Measurements from ENCODE around the gene FARSB.
"Not testable (repeated sequence)": the region's sequence is repeated elsewhere in the genome, so short reads cannot be mapped to it uniquely, and the experiment has no call there.

FARSB gene

DNA sequence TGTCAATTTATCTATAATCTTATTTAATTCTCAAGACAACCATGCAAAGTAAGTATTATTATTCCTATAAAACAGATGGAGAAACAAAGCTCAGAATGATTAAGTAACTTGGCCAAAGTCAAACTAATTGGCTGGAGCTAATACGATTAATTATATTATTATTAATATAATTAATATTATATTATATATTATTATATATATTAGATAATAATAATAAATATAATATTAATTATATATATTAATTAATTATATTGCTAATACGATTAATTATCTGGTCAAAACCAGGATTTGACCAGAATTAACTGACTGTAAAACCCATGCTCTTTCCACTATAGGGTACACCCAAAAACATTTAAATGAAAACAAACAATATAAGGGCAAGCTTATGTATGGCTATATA lies 52.4 kb downstream of the FARSB start:
- DNase-seq = no peak

DNA sequence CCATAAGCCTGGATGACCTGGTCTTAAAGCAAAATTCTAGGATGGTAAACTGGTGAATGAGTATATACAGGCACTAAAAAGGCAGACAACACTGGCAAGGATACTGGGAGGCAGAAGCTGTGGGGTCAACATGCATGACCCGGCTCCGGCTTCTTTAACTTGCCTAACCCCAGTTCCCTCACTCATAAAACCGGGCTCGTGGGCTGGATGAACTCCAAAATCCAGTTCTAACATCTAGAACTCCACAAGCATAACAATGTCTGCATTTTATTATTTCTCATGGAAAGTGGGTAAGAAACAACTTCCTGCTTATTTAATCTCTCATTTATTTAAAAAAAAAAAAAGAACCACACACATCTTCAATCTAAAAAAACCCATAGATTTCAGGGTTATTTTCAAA lies 57.3 kb downstream of the FARSB start:
- DNase-seq = no peak

GRCh38 chr2:222595581-222595980 lies 60.3 kb downstream of the FARSB start:
- DNase-seq = no peak

DNA sequence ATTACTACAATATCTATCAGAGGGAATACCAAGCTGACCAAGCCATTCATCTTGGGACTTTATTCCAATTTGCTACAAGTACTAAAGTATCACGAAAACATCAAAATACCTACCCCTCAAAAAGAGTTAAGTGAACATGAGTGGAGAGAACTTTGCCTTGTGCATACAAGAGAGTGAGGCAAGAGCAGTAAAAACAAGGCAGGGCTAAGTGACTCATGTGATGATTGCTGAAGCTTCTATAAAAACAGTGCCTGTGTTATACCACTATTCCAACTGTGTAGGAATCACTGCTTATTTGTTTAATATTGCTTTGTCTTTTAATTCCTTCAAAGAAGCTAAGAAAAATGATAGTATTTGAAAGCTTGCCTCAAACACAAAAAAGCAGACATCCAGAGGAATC lies 61.2 kb downstream of the FARSB start:
- no peak for DNase-seq

- no peak for DNase-seq
Measured at GRCh38 chr2:222592176-222592575, 63.7 kb downstream of the FARSB start.

DNA sequence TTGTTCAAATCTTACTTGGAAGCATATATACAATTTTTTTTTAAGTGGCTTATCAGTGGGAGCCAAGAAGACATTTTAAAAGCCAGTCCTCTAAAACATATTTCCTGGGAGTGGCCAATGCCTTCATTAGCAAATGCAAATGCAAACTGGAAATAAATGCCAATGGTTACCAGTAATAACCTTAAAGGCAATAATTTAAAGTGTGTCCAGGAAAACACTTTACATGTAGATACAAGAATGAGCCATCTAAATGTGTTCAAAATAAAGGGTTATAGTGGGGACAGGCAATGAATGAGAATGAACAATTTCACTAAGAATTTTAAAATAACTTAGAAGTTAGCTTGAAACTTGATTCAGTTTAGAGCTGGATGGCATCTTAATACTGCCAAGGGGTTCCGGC lies 64.2 kb downstream of the FARSB start:
- DNase-seq = no peak

- DNase-seq = not testable (repeated sequence)
Measured at GRCh38 chr2:222584589-222584988, 71.3 kb downstream of the FARSB start.

DNA sequence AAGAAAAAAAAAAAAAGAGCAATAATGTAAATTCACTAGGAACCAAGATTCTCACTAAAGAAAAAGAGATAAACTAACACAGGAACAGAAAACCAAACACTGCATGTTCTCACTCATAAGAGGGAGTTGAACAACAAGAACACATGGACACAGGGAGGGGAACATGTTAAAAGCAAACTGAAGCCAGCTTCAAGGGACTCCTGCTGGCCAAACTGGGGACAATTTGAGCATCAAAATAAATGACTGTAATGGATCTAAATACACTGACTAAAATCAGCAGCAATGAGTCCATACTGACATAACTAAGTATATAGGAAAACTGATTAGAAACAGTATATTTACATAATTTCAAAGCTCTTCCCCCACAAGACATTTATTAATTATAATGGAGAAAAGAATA lies 73.0 kb downstream of the FARSB start:
- DNase-seq = no peak

GRCh38 chr2:222577341-222577740 lies 78.6 kb downstream of the FARSB start:
- DNase-seq = no peak

- no peak for DNase-seq
Measured at GRCh38 chr2:222576171-222577081, 79.5 kb downstream of the FARSB start.

GRCh38 chr2:222575618-222576017 lies 80.3 kb downstream of the FARSB start:
- no peak for DNase-seq

GRCh38 chr2:222572751-222573174 lies 83.1 kb downstream of the FARSB start:
- DNase-seq = no peak

DNA sequence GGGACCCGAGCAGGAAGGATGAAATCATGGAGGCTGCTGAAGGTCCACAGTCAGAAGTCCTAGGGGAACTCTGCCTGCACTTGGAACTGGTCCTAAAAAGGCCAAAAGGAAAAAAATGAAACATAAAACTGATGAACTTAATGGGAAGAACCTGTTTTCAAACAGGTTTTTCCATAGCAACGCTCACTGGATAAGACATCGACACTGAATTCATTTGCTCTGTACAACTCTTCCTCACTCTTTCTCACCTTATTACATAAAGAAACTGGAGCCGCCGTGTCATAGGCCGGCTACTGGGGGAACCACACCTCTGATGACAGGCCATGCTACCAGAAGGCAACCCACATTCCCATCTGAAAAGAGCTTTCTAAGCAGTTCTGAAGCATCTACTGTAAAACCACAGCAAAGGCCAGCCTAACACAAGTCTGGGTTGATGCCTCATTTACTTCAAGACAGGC lies 83.6 kb downstream of the FARSB start:
- peak; percentile 74 for DNase-seq

GRCh38 chr2:222569826-222570225 lies 86.1 kb downstream of the FARSB start:
- no peak for DNase-seq

- DNase-seq = peak; percentile 49
Measured at GRCh38 chr2:222568865-222569264, 87.0 kb downstream of the FARSB start.

DNA sequence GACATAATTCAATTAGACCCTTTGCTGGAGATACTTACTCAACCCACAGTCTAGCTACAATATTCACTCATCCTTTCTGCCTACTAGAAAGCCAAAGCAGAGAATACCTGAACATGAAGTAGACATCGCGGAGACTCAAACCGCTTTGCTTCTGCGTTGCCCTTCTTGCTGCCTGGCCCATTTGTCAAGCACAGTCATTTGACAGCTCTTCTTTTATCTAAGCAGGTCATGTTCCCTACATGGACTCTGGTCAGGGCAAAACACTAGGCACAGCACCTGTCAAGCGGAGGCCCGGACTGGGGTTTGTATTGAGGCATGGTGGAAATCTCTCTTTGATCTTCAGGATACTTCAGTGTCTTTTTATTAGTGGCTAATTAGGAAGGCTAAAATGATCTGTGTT lies 89.7 kb downstream of the FARSB start:
- no peak for DNase-seq

GRCh38 chr2:222563936-222564335 lies 92.0 kb downstream of the FARSB start:
- DNase-seq = no peak

- no peak for DNase-seq
Measured at GRCh38 chr2:222563106-222563718, 92.7 kb downstream of the FARSB start.

- no peak for DNase-seq
Measured at GRCh38 chr2:222561817-222562645, 93.9 kb downstream of the FARSB start.

DNA sequence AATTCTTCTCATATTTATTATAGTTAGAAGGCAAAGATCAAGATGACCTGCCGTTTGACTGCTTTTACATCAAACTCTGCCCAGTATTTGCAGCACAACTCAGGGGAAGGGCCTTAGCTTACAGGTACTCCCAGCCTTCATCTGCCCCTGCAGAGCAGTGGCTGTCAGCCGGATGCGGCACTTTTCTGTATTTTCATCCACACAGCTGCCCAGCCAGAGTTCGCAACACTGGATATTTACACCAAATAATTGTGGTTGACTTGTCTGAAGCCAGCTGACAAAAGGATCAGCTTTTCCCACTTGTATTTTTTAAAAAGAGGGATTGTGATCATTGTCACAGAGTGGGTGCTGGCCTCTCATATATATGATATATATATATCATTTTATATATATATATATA lies 94.7 kb downstream of the FARSB start:
- DNase-seq = no peak

DNA sequence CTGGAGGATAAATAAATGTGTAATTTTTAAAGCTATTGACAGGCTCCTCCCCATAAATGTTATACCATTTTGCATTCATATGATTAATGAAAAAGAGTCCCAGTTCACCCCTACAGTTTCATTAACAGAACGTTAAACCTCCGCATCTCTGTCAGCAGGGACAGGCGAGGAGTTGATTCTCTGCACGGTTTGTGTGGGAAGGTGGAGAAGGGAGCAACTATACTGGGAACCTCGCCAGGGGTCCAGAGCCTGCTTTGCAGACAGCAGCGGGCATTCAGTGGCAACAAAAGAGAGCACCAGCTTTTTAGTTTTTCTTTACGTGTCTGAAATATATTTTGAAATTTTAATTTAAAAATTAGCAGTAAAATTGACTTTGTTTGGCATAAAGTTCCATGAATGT lies 101.4 kb downstream of the FARSB start:
- DNase-seq = no peak

GRCh38 chr2:222548992-222549391 lies 106.9 kb downstream of the FARSB start:
- DNase-seq = no peak

DNA sequence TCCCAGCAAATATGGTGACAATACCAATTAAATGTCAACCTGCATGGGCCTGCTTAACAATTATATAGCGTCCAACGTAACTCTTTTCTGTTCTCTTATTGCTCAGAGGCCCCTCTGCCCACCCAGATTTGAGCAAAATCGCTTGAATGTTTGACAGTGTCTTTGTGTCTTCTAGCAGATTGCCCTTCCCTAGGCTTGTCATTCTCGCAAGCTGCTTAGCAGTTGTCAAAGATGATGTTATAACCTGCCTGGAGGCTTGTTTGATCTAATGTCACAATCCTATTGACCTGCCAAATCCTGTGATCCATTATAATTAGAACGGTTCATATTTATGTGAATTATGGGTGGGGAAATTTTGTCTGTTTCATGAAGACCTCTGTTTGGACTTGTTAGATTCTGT lies 108.8 kb downstream of the FARSB start:
- no peak for DNase-seq

All from DMS79 (cell line).